Measurements from ENCODE around the gene WNT3A.

WNT3A gene

DNA sequence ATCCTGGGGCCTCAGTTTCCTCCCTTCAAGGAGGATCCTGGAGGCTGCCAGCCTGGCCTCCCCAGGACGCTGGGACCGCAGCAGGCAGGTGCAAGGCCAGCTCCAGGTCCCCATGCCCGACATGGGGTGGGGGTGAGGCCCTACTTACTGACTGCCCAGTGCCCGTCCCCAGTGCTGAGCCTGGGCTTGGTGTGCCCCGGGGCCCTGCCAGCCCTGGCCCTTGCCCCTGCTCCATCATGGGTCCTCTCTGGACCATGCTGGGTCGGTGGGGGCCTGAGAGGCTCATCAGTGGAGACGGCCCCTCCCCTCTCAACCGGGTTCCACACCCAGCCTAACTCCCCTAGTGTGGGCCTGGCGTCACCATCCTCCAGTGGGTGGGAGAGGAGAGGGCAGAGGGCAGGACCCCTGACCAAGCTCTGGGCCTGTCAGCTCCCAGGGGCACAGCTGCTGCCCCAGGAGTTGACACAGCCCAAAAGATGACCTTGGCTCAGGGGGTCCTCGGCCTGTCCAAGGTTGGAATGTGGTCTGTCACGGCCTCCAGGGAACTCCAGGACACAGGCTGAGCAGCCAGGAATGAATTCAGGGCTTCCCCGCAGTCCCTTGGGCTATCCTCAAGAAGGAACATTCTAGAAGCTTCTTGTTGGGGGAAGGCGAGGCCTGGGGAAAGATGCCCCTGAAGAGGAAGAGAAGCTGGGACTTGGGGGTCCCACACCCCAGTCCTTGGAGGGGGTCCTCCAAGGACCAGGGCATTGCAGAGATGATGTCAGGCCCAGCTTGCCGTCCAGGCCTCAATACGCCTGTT, 58.1 kb downstream of the WNT3A start:
- TF ChIP-seq, protein P1, sequence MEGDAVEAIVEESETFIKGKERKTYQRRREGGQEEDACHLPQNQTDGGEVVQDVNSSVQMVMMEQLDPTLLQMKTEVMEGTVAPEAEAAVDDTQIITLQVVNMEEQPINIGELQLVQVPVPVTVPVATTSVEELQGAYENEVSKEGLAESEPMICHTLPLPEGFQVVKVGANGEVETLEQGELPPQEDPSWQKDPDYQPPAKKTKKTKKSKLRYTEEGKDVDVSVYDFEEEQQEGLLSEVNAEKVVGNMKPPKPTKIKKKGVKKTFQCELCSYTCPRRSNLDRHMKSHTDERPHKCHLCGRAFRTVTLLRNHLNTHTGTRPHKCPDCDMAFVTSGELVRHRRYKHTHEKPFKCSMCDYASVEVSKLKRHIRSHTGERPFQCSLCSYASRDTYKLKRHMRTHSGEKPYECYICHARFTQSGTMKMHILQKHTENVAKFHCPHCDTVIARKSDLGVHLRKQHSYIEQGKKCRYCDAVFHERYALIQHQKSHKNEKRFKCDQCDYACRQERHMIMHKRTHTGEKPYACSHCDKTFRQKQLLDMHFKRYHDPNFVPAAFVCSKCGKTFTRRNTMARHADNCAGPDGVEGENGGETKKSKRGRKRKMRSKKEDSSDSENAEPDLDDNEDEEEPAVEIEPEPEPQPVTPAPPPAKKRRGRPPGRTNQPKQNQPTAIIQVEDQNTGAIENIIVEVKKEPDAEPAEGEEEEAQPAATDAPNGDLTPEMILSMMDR (IDR thresholded peaks at IDR 0.05; ENCODE audit: low read depth, low read length): no peak
- DNase-seq (ENCODE audit: extremely low read depth, low read depth): no peak

DNA sequence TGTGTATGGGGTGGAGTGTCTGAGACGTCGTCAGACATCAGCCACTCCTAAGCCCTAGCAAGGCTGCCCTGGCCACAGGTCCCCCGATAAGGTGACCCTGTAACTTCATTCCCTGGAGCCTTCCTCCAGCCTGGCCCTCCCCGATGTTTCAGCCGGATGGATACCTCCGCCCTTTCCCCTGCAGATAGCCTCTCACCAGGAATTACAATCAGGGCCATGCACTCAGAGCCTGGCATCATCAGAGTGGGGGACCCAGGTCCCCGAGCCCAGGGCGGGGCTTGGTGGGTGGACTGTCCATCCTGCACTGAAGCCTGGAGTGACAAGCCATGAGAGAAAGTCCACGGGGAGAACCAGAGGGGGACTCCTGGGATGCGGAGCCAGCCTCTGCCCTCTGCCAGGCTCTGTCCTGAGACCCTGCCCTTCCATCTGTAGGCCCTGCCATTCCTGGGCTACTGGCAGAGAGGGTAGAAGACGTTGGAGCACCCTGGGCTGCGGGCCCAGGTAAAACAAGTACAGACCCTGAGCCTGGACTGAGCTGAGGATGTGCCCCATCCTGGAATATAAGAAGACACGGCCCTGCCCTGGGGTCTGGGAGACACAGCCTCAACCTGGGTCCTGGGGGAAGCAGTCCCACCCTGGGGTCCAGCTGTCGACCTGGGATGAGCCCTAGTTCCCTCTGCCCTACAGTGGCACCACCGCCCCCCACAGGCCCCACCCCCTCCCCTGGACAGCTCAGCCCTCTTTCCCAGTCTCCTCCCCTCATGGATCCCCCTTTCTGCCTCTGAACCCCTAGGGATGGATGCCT, 58.9 kb downstream of the WNT3A start:
- DNase-seq (ENCODE audit: extremely low read depth, low read depth): no peak

GRCh38 chr1:228066416-228066815, 59.6 kb downstream of the WNT3A start:
- DNase-seq (ENCODE audit: extremely low read depth, low read depth): no peak
- TF ChIP-seq, protein P1 (IDR thresholded peaks at IDR 0.05; ENCODE audit: low read depth, low read length): no peak

More for the DNA sequence above, 58.9 kb downstream of the WNT3A start:
- TF ChIP-seq, protein P1 (IDR thresholded peaks at IDR 0.05; ENCODE audit: low read depth, low read length): no peak

DNA sequence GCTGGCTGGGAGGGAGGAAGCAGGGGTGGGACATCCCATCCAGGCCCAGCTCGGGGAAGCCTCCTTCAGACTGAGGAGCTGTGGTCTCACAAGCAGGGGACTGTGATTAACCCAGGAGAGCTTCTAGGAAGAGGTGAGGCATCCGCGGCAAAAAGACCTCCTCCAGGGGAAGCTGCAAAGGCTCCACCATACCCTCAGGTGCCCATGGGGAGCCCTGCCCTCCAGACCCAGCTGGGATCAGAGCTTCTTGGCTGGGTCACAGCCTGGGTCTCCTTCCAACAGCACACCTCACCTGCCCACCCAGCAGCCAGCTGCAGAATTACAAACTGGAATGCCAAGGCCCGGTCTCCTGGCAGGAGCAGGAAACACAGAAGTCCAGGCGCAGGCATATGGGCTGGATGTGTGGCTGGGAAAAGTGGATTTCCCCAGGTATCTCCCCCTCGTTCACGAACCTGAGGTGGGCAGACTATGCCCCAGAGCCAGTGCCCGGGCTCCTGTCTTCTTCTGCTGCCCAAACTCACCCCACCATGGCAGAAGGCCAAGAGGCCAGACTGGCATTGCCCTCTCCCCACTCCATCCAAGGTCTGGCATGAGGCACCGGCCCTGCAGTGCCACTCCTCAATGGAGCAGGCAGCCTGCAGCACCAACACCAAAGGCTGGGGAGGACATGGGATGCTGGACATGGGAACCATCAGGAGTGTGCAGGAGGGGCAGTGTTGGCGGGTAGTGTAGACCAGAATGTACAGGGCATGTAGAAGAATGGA, 60.3 kb downstream of the WNT3A start:
- TF ChIP-seq, protein P1 (IDR thresholded peaks at IDR 0.05; ENCODE audit: low read depth, low read length): no peak
- DNase-seq (ENCODE audit: extremely low read depth, low read depth): no peak

- TF ChIP-seq, protein P1 (IDR thresholded peaks at IDR 0.05; ENCODE audit: low read depth, low read length): no peak
- no peak for DNase-seq (ENCODE audit: extremely low read depth, low read depth)
Measured at GRCh38 chr1:228068359-228068758, 61.6 kb downstream of the WNT3A start.

GRCh38 chr1:228070173-228070572, 63.4 kb downstream of the WNT3A start:
- TF ChIP-seq, protein P1 (IDR thresholded peaks at IDR 0.05; ENCODE audit: low read depth, low read length): no peak

More at GRCh38 chr1:228070173-228070572, 63.4 kb downstream of the WNT3A start:
- no peak for DNase-seq (ENCODE audit: extremely low read depth, low read depth)
